A549 (cell line): ENCODE results near the gene OR52N2. TPM values are rescaled to one million over a fixed set of nuclear protein-coding genes. Genes with fewer than 3 reads are reported as not detected.

Experiments
- ATAC-seq, 2 experiments: fragments of 200-7000 bp in 1 of 2; fragments of >200 bp in 1 of 2; cut with Nextera tagmentation in 1 of 2; cut with Tn5 transposase in 1 of 2; 3 replicates each; pipeline versions ENCODE4 v1.8.0 to v1.9.1; 2018 to 2020; ENCODE audit warnings: mild to moderate bottlenecking in 1 of 2, moderate library complexity in 1 of 2
- CTCF ChIA-PET: fragments of 300-600 bp; sonication (Branson Sonifier 250); formaldehyde crosslinking; extraction: SDS; loops from one replicate; lab custom pipeline; 2021; ENCODE audit warnings: antibody characterized with exemption, inconsistent platforms; lab: Yijun Ruan, JAX
- POLR2A ChIA-PET: fragments of 350-600 bp; formaldehyde crosslinking; extraction: SDS; loops from one replicate; lab custom pipeline; 2021; ENCODE audit warnings: antibody characterized with exemption, inconsistent platforms; lab: Yijun Ruan, JAX
- DNase-seq, 2 experiments: peaks; one replicate each; pipeline versions ENCODE4 v3.0.0 to v3.0.0-alpha.2; 2011 to 2016; ENCODE audit warnings: low read depth in 1 of 2, low spot score in 1 of 2
- FAIRE-seq: peaks from 2 replicates; lab custom pipeline; 2011; peaks lifted over from hg19 to GRCh38; lab: Jason Lieb, UNC
- H3K27ac ChIP-seq, 2 experiments: fragments of >200 bp; sonication (Bioruptor Twin); formaldehyde crosslinking; 3 replicates each; pipeline ENCODE4 v1.5.1; 2016 to 2017
- H3K4me1 ChIP-seq: fragments of >200 bp; sonication (Bioruptor Twin); formaldehyde crosslinking; 3 replicates; pipeline ENCODE4 v1.6.1; 2016
- H3K4me2 ChIP-seq: fragments of >200 bp; sonication (Bioruptor Twin); formaldehyde crosslinking; 3 replicates; pipeline ENCODE4 v1.6.1; 2016
- H3K4me3 ChIP-seq: fragments of >200 bp; sonication (Bioruptor Twin); formaldehyde crosslinking; 3 replicates; pipeline ENCODE4 v1.5.1; 2016
- H3K9me3 ChIP-seq: fragments of >200 bp; sonication (Bioruptor Twin); formaldehyde crosslinking; 3 replicates; pipeline ENCODE4 v1.6.1; 2016
- CBX2 ChIP-seq: fragments of 200-600 bp; sonication (generic); IDR thresholded peaks from 2 replicates; pipeline ENCODE4 v1.6.1; 2016; ENCODE audit warnings: low read depth, mild to moderate bottlenecking, borderline replicate concordance
- CEBPB ChIP-seq, 2 experiments: fragments of >200 bp in 1 of 2; sonication (Bioruptor Twin) in 1 of 2; formaldehyde crosslinking in 1 of 2; IDR thresholded peaks; 2 replicates each; pipeline ENCODE4 v1.6.1; 2012 to 2016
- CHD2 ChIP-seq: fragments of 150-350 bp; IDR thresholded peaks from 2 replicates; pipeline ENCODE4 v1.6.1; 2014; ENCODE audit warnings: low read length; ENCODE audit not compliant: partially characterized antibody
- HOXB13 ChIP-seq: fragments of 250-450 bp; sonication (Bioruptor Pico); IDR thresholded peaks from 2 replicates; pipeline ENCODE4 v1.5.0; 2020; ENCODE audit warnings: low read depth, mild to moderate bottlenecking, moderate library complexity
- HOXB5 ChIP-seq: fragments of 250-450 bp; sonication (Bioruptor Pico); IDR thresholded peaks from 2 replicates; pipeline ENCODE4 v1.5.0; 2020; ENCODE audit warnings: mild to moderate bottlenecking, moderate library complexity
- JUNB ChIP-seq: fragments of >200 bp; sonication (Bioruptor Twin); formaldehyde crosslinking; IDR thresholded peaks from 2 replicates; pipeline ENCODE4 v1.6.1; 2016
- KDM1A ChIP-seq: fragments of 200-600 bp; sonication (generic); IDR thresholded peaks from 2 replicates; pipeline ENCODE4 v1.6.1; 2016; ENCODE audit warnings: low read depth, mild to moderate bottlenecking
- MAFK ChIP-seq: fragments of 450-650 bp; IDR thresholded peaks from 2 replicates; pipeline ENCODE4 v1.6.1; 2014; ENCODE audit not compliant: partially characterized antibody
- MAZ ChIP-seq: fragments of 150-350 bp; IDR thresholded peaks from 2 replicates; pipeline ENCODE4 v1.6.1; 2014; ENCODE audit warnings: antibody characterized with exemption, low read depth, low read length, borderline replicate concordance
- POLR2A ChIP-seq: IDR thresholded peaks from 2 replicates; pipeline ENCODE4 v1.6.1; 2012; ENCODE audit warnings: mild to moderate bottlenecking, low read length
- RARB ChIP-seq: fragments of 250-450 bp; sonication (Bioruptor Pico); IDR thresholded peaks from 2 replicates; pipeline ENCODE4 v1.8.0; 2021; ENCODE audit warnings: mild to moderate bottlenecking, moderate library complexity
- SMC3 ChIP-seq: fragments of >200 bp; sonication (Bioruptor Twin); formaldehyde crosslinking; IDR thresholded peaks from 3 replicates; pipeline ENCODE4 v1.6.1; 2018; ENCODE audit warnings: inconsistent platforms
- TFCP2L1 ChIP-seq: fragments of 250-450 bp; sonication (Bioruptor Pico); IDR thresholded peaks from 2 replicates; pipeline ENCODE4 v1.5.0; 2021; ENCODE audit warnings: mild to moderate bottlenecking
- ZC3H11A ChIP-seq: fragments of 450-650 bp; IDR thresholded peaks from 2 replicates; pipeline ENCODE4 v1.6.1; 2014; ENCODE audit warnings: antibody characterized with exemption, mild to moderate bottlenecking
- ZFP36 ChIP-seq: fragments of 450-650 bp; IDR thresholded peaks from 2 replicates; pipeline ENCODE4 v1.6.1; 2014; ENCODE audit warnings: borderline replicate concordance; ENCODE audit not compliant: partially characterized antibody
- ZNF302 ChIP-seq: fragments of 250-450 bp; sonication (Bioruptor Pico); IDR thresholded peaks from 2 replicates; pipeline ENCODE4 v1.9.0; 2021; ENCODE audit warnings: inconsistent platforms, mild to moderate bottlenecking, moderate library complexity
- WGBS: methylation state at CpG from one replicate; pipeline ENCODE4 v1.1.6; 2017; ENCODE audit errors: missing lambda C conversion rate; 5-methylcytosine and 5-hydroxymethylcytosine counted together
- polyA plus RNA-seq, 4 experiments: library from polyadenylated mRNA; depleted of rRNA in 3 of 4; stranded (reverse); fragments of >200 nt; fragmentation: RNase III in 1 of 4; extraction: RNeasy Plus Mini Kit Qiagen cat#74134 plus additional on column Dnase treatment in 1 of 4; gene quantifications; 2 replicates in 3 of 4; 3 replicates in 1 of 4; pipeline ENCODE4 v1.2.3, GENCODE V29; 2011 to 2017
- TF ChIP-seq, protein P1 (sequence below): fragments of >200 bp; sonication (Bioruptor Twin); formaldehyde crosslinking; IDR thresholded peaks from 3 replicates; pipeline ENCODE4 v1.6.1; 2016
- TF ChIP-seq, protein P2 (sequence below): fragments of >200 bp; sonication (Bioruptor Twin); formaldehyde crosslinking; IDR thresholded peaks from 3 replicates; pipeline ENCODE4 v1.5.1; 2016
- TF ChIP-seq, protein P3 (sequence below): IDR thresholded peaks from 2 replicates; pipeline ENCODE4 v1.6.1; 2012
- TF ChIP-seq, protein P4 (sequence below): fragments of 250-450 bp; sonication (Bioruptor Pico); IDR thresholded peaks from 2 replicates; pipeline ENCODE4 v1.5.0; 2021; ENCODE audit warnings: mild to moderate bottlenecking, moderate library complexity, borderline replicate concordance
- TF ChIP-seq, protein P5 (sequence below): fragments of >200 bp; sonication (Bioruptor Twin); formaldehyde crosslinking; IDR thresholded peaks from 2 replicates; pipeline ENCODE4 v1.6.1; 2016

Gene OR52N2
- polyA plus RNA-seq, 2 of the 4 experiments (the other 2 are of a cell fraction) = not detected

DNA sequence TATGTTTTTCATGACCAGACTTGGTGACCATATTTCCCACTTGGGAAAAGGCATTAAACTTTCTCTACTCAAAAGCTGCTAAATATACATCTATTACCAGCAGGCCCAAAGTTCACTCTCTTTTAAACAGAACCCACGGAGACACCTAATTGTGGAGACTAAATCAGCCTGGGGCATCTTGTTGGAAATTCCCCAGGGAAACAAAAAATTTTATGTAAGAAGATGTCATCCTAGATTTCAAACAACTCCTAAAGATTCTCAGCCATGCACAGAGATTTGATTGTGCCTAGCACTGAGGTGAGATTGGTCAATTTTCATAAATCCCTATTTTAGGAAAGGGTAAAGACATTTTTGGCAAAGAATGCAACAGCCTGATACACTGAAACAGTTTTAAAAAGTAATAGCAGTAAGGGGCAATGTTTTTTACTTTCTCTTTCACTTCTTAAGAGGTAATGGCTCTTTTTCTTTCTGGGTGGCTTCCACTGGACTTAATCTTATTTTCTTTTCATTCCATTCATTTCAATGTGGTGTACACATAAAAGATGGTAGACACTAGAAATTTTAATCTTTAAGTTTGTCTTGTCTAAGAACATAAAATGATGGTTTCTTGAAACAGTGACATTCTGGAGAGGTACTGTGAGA, 9.6 kb downstream of the OR52N2 start:
- FAIRE-seq = peak; percentile 36
- H3K4me1 ChIP-seq = no peaks in the 10 kb centered on the region
- ChIA-PET POLR2A (no interaction called here), CTCF (no interaction called here)
- no peak overlapping the region for H3K4me2 ChIP-seq
- H3K4me3 ChIP-seq = no peak overlapping the region
- H3K9me3 ChIP-seq = no peaks in the 10 kb centered on the region
- H3K27ac ChIP-seq = no peak overlapping the region
- TF ChIP-seq CEBPB (IDR thresholded peaks at IDR 0.05) (no peak), ZNF302 (CRISPR knock-in tag) (no peak), ZFP36 (no peak), MAFK (no peak), RARB (no peak), MAZ (no peak)
- no peak for ATAC-seq
- no peak for DNase-seq
- 7% methylated on average over 1 of the region's 1 CpG for WGBS

DNA sequence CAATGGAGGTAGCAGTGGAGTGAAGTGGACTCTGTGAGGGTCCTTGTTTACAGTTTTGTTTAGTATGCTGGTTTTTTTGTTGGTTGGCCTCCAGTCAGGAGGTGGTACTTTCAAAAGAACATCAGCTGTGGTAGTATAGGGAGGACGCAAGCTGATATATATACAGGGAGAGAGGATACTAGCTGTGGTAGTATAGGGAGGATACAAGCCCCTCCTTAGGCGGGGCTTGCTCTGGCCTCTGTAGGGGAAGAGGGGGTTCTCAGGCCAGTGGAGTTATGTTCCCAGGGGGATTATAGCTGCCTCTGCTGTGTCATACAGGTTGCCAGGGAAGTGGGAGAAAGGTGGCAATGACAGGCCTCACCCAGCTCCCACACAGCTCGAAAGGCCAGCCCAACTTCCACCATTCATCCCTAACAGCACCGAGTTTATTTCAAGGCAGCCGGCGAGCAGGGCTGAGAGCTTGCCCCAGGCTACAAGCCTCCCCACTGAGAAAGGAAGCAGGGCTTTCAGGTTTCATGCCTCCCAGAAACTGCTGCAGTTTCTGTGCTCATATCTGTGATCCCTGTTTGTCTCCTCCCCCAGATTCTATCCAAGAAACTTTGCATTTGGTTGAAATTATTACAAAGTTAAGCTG, 22.6 kb downstream of the OR52N2 start:
- Histone ChIP-seq H3K4me3 (no peak overlapping the region), H3K9me3 (no peaks in the 10 kb centered on the region), H3K4me1 (no peaks in the 10 kb centered on the region), H3K4me2 (no peak overlapping the region), H3K27ac (no peak overlapping the region)
- ATAC-seq (no peak), DNase-seq (no peak), FAIRE-seq (no peak)
- ChIA-PET POLR2A (no interaction called here), CTCF (interaction anchor here (0.9 kb wide), 1 partner anchor 22 kb away, joined by 3 read pairs; the partner anchor contains the start of gene OR52N2)
- WGBS = 18% methylated on average over 6 of the region's 6 CpGs
- TF ChIP-seq ZC3H11A (no peak), JUNB (no peak), ZFP36 (no peak), KDM1A (no peak), TFCP2L1 (no peak), HOXB5 (CRISPR knock-in tag) (no peak), HOXB13 (CRISPR knock-in tag) (no peak), CHD2 (no peak), MAFK (no peak), SMC3 (no peak), CBX2 (no peak), MAZ (no peak), POLR2A (no peak)
- TF ChIP-seq, protein P1, sequence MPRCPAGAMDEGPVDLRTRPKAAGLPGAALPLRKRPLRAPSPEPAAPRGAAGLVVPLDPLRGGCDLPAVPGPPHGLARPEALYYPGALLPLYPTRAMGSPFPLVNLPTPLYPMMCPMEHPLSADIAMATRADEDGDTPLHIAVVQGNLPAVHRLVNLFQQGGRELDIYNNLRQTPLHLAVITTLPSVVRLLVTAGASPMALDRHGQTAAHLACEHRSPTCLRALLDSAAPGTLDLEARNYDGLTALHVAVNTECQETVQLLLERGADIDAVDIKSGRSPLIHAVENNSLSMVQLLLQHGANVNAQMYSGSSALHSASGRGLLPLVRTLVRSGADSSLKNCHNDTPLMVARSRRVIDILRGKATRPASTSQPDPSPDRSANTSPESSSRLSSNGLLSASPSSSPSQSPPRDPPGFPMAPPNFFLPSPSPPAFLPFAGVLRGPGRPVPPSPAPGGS = no peak
- TF ChIP-seq, protein P2, sequence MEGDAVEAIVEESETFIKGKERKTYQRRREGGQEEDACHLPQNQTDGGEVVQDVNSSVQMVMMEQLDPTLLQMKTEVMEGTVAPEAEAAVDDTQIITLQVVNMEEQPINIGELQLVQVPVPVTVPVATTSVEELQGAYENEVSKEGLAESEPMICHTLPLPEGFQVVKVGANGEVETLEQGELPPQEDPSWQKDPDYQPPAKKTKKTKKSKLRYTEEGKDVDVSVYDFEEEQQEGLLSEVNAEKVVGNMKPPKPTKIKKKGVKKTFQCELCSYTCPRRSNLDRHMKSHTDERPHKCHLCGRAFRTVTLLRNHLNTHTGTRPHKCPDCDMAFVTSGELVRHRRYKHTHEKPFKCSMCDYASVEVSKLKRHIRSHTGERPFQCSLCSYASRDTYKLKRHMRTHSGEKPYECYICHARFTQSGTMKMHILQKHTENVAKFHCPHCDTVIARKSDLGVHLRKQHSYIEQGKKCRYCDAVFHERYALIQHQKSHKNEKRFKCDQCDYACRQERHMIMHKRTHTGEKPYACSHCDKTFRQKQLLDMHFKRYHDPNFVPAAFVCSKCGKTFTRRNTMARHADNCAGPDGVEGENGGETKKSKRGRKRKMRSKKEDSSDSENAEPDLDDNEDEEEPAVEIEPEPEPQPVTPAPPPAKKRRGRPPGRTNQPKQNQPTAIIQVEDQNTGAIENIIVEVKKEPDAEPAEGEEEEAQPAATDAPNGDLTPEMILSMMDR = no peak
- TF ChIP-seq, protein P3, sequence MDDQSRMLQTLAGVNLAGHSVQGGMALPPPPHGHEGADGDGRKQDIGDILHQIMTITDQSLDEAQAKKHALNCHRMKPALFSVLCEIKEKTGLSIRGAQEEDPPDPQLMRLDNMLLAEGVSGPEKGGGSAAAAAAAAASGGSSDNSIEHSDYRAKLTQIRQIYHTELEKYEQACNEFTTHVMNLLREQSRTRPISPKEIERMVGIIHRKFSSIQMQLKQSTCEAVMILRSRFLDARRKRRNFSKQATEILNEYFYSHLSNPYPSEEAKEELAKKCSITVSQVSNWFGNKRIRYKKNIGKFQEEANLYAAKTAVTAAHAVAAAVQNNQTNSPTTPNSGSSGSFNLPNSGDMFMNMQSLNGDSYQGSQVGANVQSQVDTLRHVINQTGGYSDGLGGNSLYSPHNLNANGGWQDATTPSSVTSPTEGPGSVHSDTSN = no peak
- TF ChIP-seq, protein P4, sequence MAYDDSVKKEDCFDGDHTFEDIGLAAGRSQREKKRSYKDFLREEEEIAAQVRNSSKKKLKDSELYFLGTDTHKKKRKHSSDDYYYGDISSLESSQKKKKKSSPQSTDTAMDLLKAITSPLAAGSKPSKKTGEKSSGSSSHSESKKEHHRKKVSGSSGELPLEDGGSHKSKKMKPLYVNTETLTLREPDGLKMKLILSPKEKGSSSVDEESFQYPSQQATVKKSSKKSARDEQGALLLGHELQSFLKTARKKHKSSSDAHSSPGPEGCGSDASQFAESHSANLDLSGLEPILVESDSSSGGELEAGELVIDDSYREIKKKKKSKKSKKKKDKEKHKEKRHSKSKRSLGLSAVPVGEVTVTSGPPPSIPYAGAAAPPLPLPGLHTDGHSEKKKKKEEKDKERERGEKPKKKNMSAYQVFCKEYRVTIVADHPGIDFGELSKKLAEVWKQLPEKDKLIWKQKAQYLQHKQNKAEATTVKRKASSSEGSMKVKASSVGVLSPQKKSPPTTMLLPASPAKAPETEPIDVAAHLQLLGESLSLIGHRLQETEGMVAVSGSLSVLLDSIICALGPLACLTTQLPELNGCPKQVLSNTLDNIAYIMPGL = no peak
- TF ChIP-seq, protein P5, sequence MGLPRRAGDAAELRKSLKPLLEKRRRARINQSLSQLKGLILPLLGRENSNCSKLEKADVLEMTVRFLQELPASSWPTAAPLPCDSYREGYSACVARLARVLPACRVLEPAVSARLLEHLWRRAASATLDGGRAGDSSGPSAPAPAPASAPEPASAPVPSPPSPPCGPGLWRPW = no peak
